ENCODE results near the gene TSGA10IP. TPM values are rescaled to one million over a fixed set of nuclear protein-coding genes. Genes with fewer than 3 reads are reported as not detected.

Gene TSGA10IP
- total and polyA plus RNA-seq, 11 donors: 0.51 TPM; not detected in 10

GRCh38 chr11:65915101-65915820, 30.0 kb upstream of the TSGA10IP start:
- peaks cover 13 to 59% (median 52%) of the 10 kb centered on the region in 12 donors for H3K4me1 ChIP-seq
- H3K9me3 ChIP-seq: no peaks in the 10 kb centered on the region
- DNase-seq (no peak), ATAC-seq (no peak)
- peak overlapping the region; percentile 34 to 98 (median 82) for H3K27ac ChIP-seq
- peaks cover 0 to 9% (median 0%) of the 10 kb centered on the region in 9 donors for H3K36me3 ChIP-seq
- WGBS, 4 donors: 63 to 70% (median 69%) methylated on average over 10 of the region's 10 CpGs
- H3K4me3 ChIP-seq: peak overlapping the region in 6 of 12 donors; percentile 6 to 33 (median 13)
- H3K27me3 ChIP-seq: no peaks in the 10 kb centered on the region
- TF ChIP-seq POLR2A (IDR thresholded peaks at IDR 0.05) (no peak), CTCF (IDR thresholded peaks at IDR 0.05) (no peak)
- intact Hi-C loops (cut with DNase I): loop anchor here in 1 of 10 donors (5.0 kb wide), 1 partner anchor 47 kb away; the partner anchor contains the start of gene SART1

GRCh38 chr11:65915821-65916251, 29.4 kb upstream of the TSGA10IP start:
- TF ChIP-seq CTCF (IDR thresholded peaks at IDR 0.05) (no peak), POLR2A (IDR thresholded peaks at IDR 0.05) (no peak)
- Histone ChIP-seq H3K4me3 (peak overlapping the region in 6 of 12 donors; percentile 6 to 33 (median 13)), H3K27me3 (no peaks in the 10 kb centered on the region), H3K36me3 (peaks cover 0 to 9% (median 0%) of the 10 kb centered on the region in 9 donors), H3K27ac (peak overlapping the region; percentile 34 to 98 (median 82)), H3K4me1 (peaks cover 16 to 65% (median 58%) of the 10 kb centered on the region in 12 donors), H3K9me3 (no peaks in the 10 kb centered on the region)
- WGBS, 4 donors: 15 to 30% (median 20%) methylated on average over 6 to 13 of the region's 13 CpGs
- ATAC-seq (peak; percentile 29 to 64 (median 56)), DNase-seq (peak; percentile 72 to 93 (median 83))
- intact Hi-C loops (cut with DNase I): loop anchor here in 1 of 10 donors (5.0 kb wide), 1 partner anchor 46 kb away; the partner anchor contains the start of gene SART1

GRCh38 chr11:65916391-65916790, 28.9 kb upstream of the TSGA10IP start:
- WGBS, 4 donors: 67 to 79% (median 76%) methylated on average over 6 to 7 of the region's 7 CpGs
- Histone ChIP-seq H3K4me1 (peaks cover 16 to 66% (median 56%) of the 10 kb centered on the region in 12 donors), H3K27me3 (no peaks in the 10 kb centered on the region), H3K27ac (peak overlapping the region in 11 of 12 donors; percentile 34 to 98 (median 84)), H3K4me3 (peak overlapping the region in 4 of 12 donors; percentile 4 to 33 (median 12)), H3K36me3 (peaks cover 0 to 9% (median 0%) of the 10 kb centered on the region in 9 donors), H3K9me3 (no peaks in the 10 kb centered on the region)
- TF ChIP-seq CTCF (IDR thresholded peaks at IDR 0.05) (no peak), POLR2A (IDR thresholded peaks at IDR 0.05) (no peak)
- no peak for DNase-seq
- intact Hi-C loops (cut with DNase I): loop anchor here in 1 of 10 donors (5.0 kb wide), 1 partner anchor 46 kb away; the partner anchor contains the start of gene SART1
- ATAC-seq: no peak

- intact Hi-C loops (cut with DNase I): loop anchor here in 1 of 10 donors (5.0 kb wide), 1 partner anchor 45 kb away; the partner anchor contains the start of gene SART1
- DNase-seq (no peak), ATAC-seq (no peak)
- no peaks in the 10 kb centered on the region for H3K9me3 ChIP-seq
- H3K27ac ChIP-seq: peak overlapping the region in 6 of 12 donors; percentile 80 to 98 (median 96)
- H3K4me3 ChIP-seq: peak overlapping the region in 5 of 12 donors; percentile 6 to 100 (median 89)
- 89 to 98% (median 94%) methylated on average over 3 of the region's 3 CpGs for WGBS, 4 donors
- peaks cover 16 to 59% (median 50%) of the 10 kb centered on the region in 12 donors for H3K4me1 ChIP-seq
- H3K36me3 ChIP-seq: peaks cover 0 to 13% (median 3%) of the 10 kb centered on the region in 9 donors
- no peak for TF ChIP-seq CTCF (IDR thresholded peaks at IDR 0.05)
- TF ChIP-seq POLR2A (IDR thresholded peaks at IDR 0.05): no peak
- no peaks in the 10 kb centered on the region for H3K27me3 ChIP-seq
These were observed 28.2 kb upstream of the TSGA10IP start for GRCh38 chr11:65917077-65917433.

Measured in heart left ventricle (tissue), 16 donors.